ENCODE measurements around the gene ADAMTS2. TPM values are rescaled to one million over a fixed set of nuclear protein-coding genes. Genes with fewer than 3 reads are reported as not detected.

The ADAMTS2 gene
- total RNA-seq, 1 donor from 2014 or later: 1.2 TPM

GRCh38 chr5:179385914-179386313, 40.7 kb upstream of the ADAMTS2 start:
- Histone ChIP-seq H3K79me2 (ENCODE audit: low read depth) (no peaks in the 10 kb centered on the region), H3F3A (ENCODE audit: low read depth) (no peaks in the 10 kb centered on the region), H3K27me3 (no peaks in the 10 kb centered on the region), H3K4me1 (no peaks in the 10 kb centered on the region), H2AFZ (replicated peaks) (no peak overlapping the region), H3K4me2 (no peak overlapping the region), H3K4me3 (no peak overlapping the region), H3K9me3 (ENCODE audit: low read depth) (peaks cover 8% of the 10 kb centered on the region), H3K9ac (no peak overlapping the region), H4K20me1 (ENCODE audit: low read depth) (no peaks in the 10 kb centered on the region), H3K27ac (no peak overlapping the region), H3K36me3 (no peaks in the 10 kb centered on the region)
- Mint-ChIP-seq H3K9me3 (peaks cover 30% of the 10 kb centered on the region), H3K4me1 (no peaks in the 10 kb centered on the region), H3K4me3 (no peak overlapping the region), H3K36me3 (no peaks in the 10 kb centered on the region), H3K27me3 (ENCODE audit: insufficient read depth, low read depth) (peaks cover 3% of the 10 kb centered on the region), H3K27ac (no peak overlapping the region)
- no peak for DNase-seq (ENCODE audit: low spot score)
- no peak for TF ChIP-seq CTCF (IDR thresholded peaks at IDR 0.05)
- TF ChIP-seq EZH2phosphoT487 (IDR thresholded peaks at IDR 0.05): no peak
- TF ChIP-seq EZH2 (IDR thresholded peaks at IDR 0.05): no peak

- H3K27me3 ChIP-seq: no peaks in the 10 kb centered on the region
- no peak overlapping the region for H3K4me3 Mint-ChIP-seq
- no peaks in the 10 kb centered on the region for H3K4me1 ChIP-seq
- no peaks in the 10 kb centered on the region for H4K20me1 ChIP-seq (ENCODE audit: low read depth)
- no peak for DNase-seq (ENCODE audit: low spot score)
- no peak overlapping the region for H3K4me2 ChIP-seq
- H3K27ac Mint-ChIP-seq: no peak overlapping the region
- no peak overlapping the region for H3K4me3 ChIP-seq
- H2AFZ ChIP-seq (replicated peaks): no peak overlapping the region
- no peak overlapping the region for H3K9ac ChIP-seq
- no peak overlapping the region for H3K27ac ChIP-seq
- peaks cover 3% of the 10 kb centered on the region for H3K9me3 Mint-ChIP-seq
- H3K36me3 ChIP-seq: no peaks in the 10 kb centered on the region
- H3K79me2 ChIP-seq (ENCODE audit: low read depth): no peaks in the 10 kb centered on the region
- H3K27me3 Mint-ChIP-seq (ENCODE audit: insufficient read depth, low read depth): no peaks in the 10 kb centered on the region
- no peaks in the 10 kb centered on the region for H3K36me3 Mint-ChIP-seq
- no peaks in the 10 kb centered on the region for H3K9me3 ChIP-seq (ENCODE audit: low read depth)
- TF ChIP-seq EZH2phosphoT487 (IDR thresholded peaks at IDR 0.05) (no peak), EZH2 (IDR thresholded peaks at IDR 0.05) (no peak), CTCF (IDR thresholded peaks at IDR 0.05) (no peak)
- H3F3A ChIP-seq (ENCODE audit: low read depth): no peaks in the 10 kb centered on the region
- H3K4me1 Mint-ChIP-seq: no peaks in the 10 kb centered on the region
These were observed 37.2 kb upstream of the ADAMTS2 start for GRCh38 chr5:179382486-179382885.

GRCh38 chr5:179381691-179382090, 36.4 kb upstream of the ADAMTS2 start:
- no peak for DNase-seq (ENCODE audit: low spot score)
- no peaks in the 10 kb centered on the region for H3F3A ChIP-seq (ENCODE audit: low read depth)
- H3K9me3 ChIP-seq (ENCODE audit: low read depth): no peaks in the 10 kb centered on the region
- peaks cover under 1% of the 10 kb centered on the region for H3K27me3 Mint-ChIP-seq (ENCODE audit: insufficient read depth, low read depth)
- H4K20me1 ChIP-seq (ENCODE audit: low read depth): no peaks in the 10 kb centered on the region
- H3K27me3 ChIP-seq: no peaks in the 10 kb centered on the region
- H3K4me1 ChIP-seq: no peaks in the 10 kb centered on the region
- H2AFZ ChIP-seq (replicated peaks): no peak overlapping the region
- H3K9ac ChIP-seq: no peak overlapping the region
- H3K4me2 ChIP-seq: no peak overlapping the region
- no peaks in the 10 kb centered on the region for H3K36me3 ChIP-seq
- no peak for TF ChIP-seq CTCF (IDR thresholded peaks at IDR 0.05)
- no peaks in the 10 kb centered on the region for H3K79me2 ChIP-seq (ENCODE audit: low read depth)
- no peak overlapping the region for H3K4me3 Mint-ChIP-seq
- no peak overlapping the region for H3K4me3 ChIP-seq
- no peak overlapping the region for H3K27ac ChIP-seq
- no peak overlapping the region for H3K27ac Mint-ChIP-seq
- no peaks in the 10 kb centered on the region for H3K36me3 Mint-ChIP-seq
- H3K4me1 Mint-ChIP-seq: no peaks in the 10 kb centered on the region
- H3K9me3 Mint-ChIP-seq: peaks cover 3% of the 10 kb centered on the region

Data from neural progenitor cell (in vitro differentiated cells).